Endodermal cell (in vitro differentiated cells): Measurements from ENCODE around the gene IGFBP1. TPM values are rescaled to one million over a fixed set of nuclear protein-coding genes. Genes with fewer than 3 reads are reported as not detected.

Experiments used
- DNase-seq: peaks from one replicate; pipeline ENCODE4 v3.0.0-alpha.2; 2017
- H3K27ac ChIP-seq: 2 replicates; pipeline ENCODE4 v1.5.1; 2013; ENCODE audit warnings: mild to moderate bottlenecking, low read depth, low read length, moderate library complexity
- H3K27me3 ChIP-seq: 2 replicates; pipeline ENCODE4 v1.6.1; 2013; ENCODE audit warnings: mild to moderate bottlenecking, low read length, moderate library complexity; ENCODE audit not compliant: insufficient read depth, control insufficient read depth, poor library complexity, severe bottlenecking
- H3K36me3 ChIP-seq: 2 replicates; pipeline ENCODE4 v1.7.0; 2013; ENCODE audit warnings: mild to moderate bottlenecking, low read length, moderate library complexity; ENCODE audit not compliant: control insufficient read depth, insufficient read depth
- H3K4me1 ChIP-seq: one replicate; pipeline ENCODE4 v1.7.0; 2013; ENCODE audit warnings: low read length; ENCODE audit not compliant: control insufficient read depth, insufficient read depth
- H3K4me3 ChIP-seq: 2 replicates; pipeline ENCODE4 v1.5.1; 2013; ENCODE audit warnings: mild to moderate bottlenecking, low read length, moderate library complexity
- H3K9ac ChIP-seq: 2 replicates; pipeline ENCODE4 v1.6.1; 2013; ENCODE audit warnings: mild to moderate bottlenecking, low read length, moderate library complexity; ENCODE audit not compliant: poor library complexity, severe bottlenecking; ENCODE audit errors: extremely low read depth
- H3K9me3 ChIP-seq: 2 replicates; pipeline ENCODE4 v1.6.1; 2013; ENCODE audit warnings: mild to moderate bottlenecking, low read length, moderate library complexity; ENCODE audit not compliant: control insufficient read depth
- H3K27ac Mint-ChIP-seq: 2 replicates; pipeline ENCODE4 v1.8.0; 2020; ENCODE audit warnings: mixed read lengths
- H3K27me3 Mint-ChIP-seq: 2 replicates; pipeline ENCODE4 v1.8.0; 2021; ENCODE audit warnings: mild to moderate bottlenecking, mixed read lengths; ENCODE audit not compliant: insufficient read depth
- H3K36me3 Mint-ChIP-seq: 2 replicates; pipeline ENCODE4 v1.8.0; 2020; ENCODE audit warnings: low read depth, mixed read lengths
- H3K4me1 Mint-ChIP-seq: 2 replicates; pipeline ENCODE4 v1.8.0; 2020; ENCODE audit warnings: mixed read lengths
- H3K4me3 Mint-ChIP-seq: 2 replicates; pipeline ENCODE4 v1.8.0; 2020; ENCODE audit warnings: mild to moderate bottlenecking, moderate library complexity, mixed read lengths
- H3K9me3 Mint-ChIP-seq: 2 replicates; pipeline ENCODE4 v1.8.0; 2020; ENCODE audit warnings: mild to moderate bottlenecking, mixed read lengths
- CTCF ChIP-seq: fragments of 200-600 bp; sonication (generic); conservative IDR thresholded peaks from 2 replicates; pipeline ENCODE4 v1.5.0; 2021; ENCODE audit warnings: antibody characterized with exemption, mild to moderate bottlenecking
- WGBS, 2 experiments: methylation state at CpG; one replicate each; pipeline versions ENCODE4 v1.1.5 to v1.1.7; 2013; ENCODE audit warnings: missing lambda C conversion rate in 2 of 2, mixed read lengths in 1 of 2; ENCODE audit not compliant: insufficient coverage in 1 of 2, insufficient read length in 1 of 2; 5-methylcytosine and 5-hydroxymethylcytosine counted together
- total RNA-seq, 2 donors: library from RNA; stranded (reverse); fragmentation: NEBNext Ultra II Directional in 1 of 2; extraction: Animal tissue kit (Norgen Biotek cat#: 25700) in 1 of 2; gene quantifications; 2 replicates in 1 of 2; 3 replicates in 1 of 2; pipeline ENCODE4 v1.2.1, GENCODE V29; 2021

Gene IGFBP1
- total RNA-seq, 2 donors from 2014 or later, result not detected

GRCh38 chr7:45921699-45922519, 33.6 kb downstream of the IGFBP1 start:
- Mint-ChIP-seq H3K9me3 (no peaks in the 10 kb centered on the region), H3K27me3 (peaks cover 83% of the 10 kb centered on the region), H3K36me3 (no peaks in the 10 kb centered on the region), H3K27ac (no peak overlapping the region), H3K4me3 (peak overlapping the region; percentile 60), H3K4me1 (peaks cover 13% of the 10 kb centered on the region)
- H3K4me1 ChIP-seq, result no peaks in the 10 kb centered on the region
- 2 to 3% methylated on average over 30 to 36 of the region's 36 CpGs for WGBS, 2 experiments
- peak; percentile 94 for DNase-seq
- peaks cover 81% of the 10 kb centered on the region for H3K27me3 ChIP-seq
- no peak overlapping the region for H3K9ac ChIP-seq
- no peaks in the 10 kb centered on the region for H3K9me3 ChIP-seq
- no peaks in the 10 kb centered on the region for H3K36me3 ChIP-seq
- H3K4me3 ChIP-seq, result peak overlapping the region; percentile 74
- no peak overlapping the region for H3K27ac ChIP-seq
- peak; percentile 96 for TF ChIP-seq CTCF

GRCh38 chr7:45922810-45923209, 34.5 kb downstream of the IGFBP1 start:
- Mint-ChIP-seq H3K4me1 (peaks cover 13% of the 10 kb centered on the region), H3K36me3 (no peaks in the 10 kb centered on the region), H3K9me3 (no peaks in the 10 kb centered on the region), H3K27ac (no peak overlapping the region), H3K4me3 (peak overlapping the region; percentile 60), H3K27me3 (peaks cover 74% of the 10 kb centered on the region)
- no peak overlapping the region for H3K27ac ChIP-seq
- H3K27me3 ChIP-seq, result peaks cover 75% of the 10 kb centered on the region
- no peak for DNase-seq
- H3K4me3 ChIP-seq, result peak overlapping the region; percentile 74
- no peak for TF ChIP-seq CTCF
- no peaks in the 10 kb centered on the region for H3K36me3 ChIP-seq
- H3K4me1 ChIP-seq, result no peaks in the 10 kb centered on the region
- no peaks in the 10 kb centered on the region for H3K9me3 ChIP-seq
- H3K9ac ChIP-seq, result no peak overlapping the region
- 15 to 19% methylated on average over 11 of the region's 11 CpGs for WGBS, 2 experiments

GRCh38 chr7:45923290-45923689, 35.0 kb downstream of the IGFBP1 start:
- Mint-ChIP-seq H3K4me1 (peaks cover 13% of the 10 kb centered on the region), H3K4me3 (peak overlapping the region; percentile 60), H3K36me3 (no peaks in the 10 kb centered on the region), H3K9me3 (no peaks in the 10 kb centered on the region), H3K27me3 (peaks cover 70% of the 10 kb centered on the region), H3K27ac (no peak overlapping the region)
- no peak overlapping the region for H3K9ac ChIP-seq
- peak; percentile 92 for DNase-seq
- H3K4me3 ChIP-seq, result peak overlapping the region; percentile 74
- H3K9me3 ChIP-seq, result no peaks in the 10 kb centered on the region
- WGBS, 2 experiments, result 14 to 67% methylated on average over 1 to 9 of the region's 9 CpGs
- H3K27ac ChIP-seq, result no peak overlapping the region
- peak; percentile 98 for TF ChIP-seq CTCF
- H3K36me3 ChIP-seq, result no peaks in the 10 kb centered on the region
- H3K27me3 ChIP-seq, result peaks cover 70% of the 10 kb centered on the region
- no peaks in the 10 kb centered on the region for H3K4me1 ChIP-seq
